Measurements from ENCODE around the gene VCL.

Gene VCL

DNA sequence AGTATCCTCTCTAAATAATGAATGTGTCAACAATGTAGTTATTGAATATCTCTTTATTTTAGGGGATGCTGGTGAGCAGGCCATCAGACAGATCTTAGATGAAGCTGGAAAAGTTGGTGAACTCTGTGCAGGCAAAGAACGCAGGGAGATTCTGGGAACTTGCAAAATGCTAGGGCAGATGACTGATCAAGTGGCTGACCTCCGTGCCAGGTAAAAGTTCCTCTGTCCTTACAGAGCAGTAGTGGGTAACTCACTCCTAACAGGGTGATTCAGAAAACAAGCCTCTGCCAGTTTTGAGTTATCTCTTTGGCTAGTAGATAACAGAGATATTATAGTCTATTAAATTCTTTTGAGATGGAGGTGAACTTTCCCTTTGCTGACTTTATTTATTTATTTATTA lies 85.4 kb downstream of the VCL start:
- ChIA-PET CTCF (interaction anchor here (0.8 to 6.0 kb wide), 7 partner anchors 10 to 196 kb away, joined by 3 to 73 read pairs (median 4); no protein-coding TSS in a partner anchor), POLR2A (interaction anchor here (0.8 kb wide), 1 partner anchor 197 kb away, joined by 4 read pairs; no protein-coding TSS in a partner anchor)
- WGBS (ENCODE audit: insufficient coverage), result 92% methylated on average over 2 of the region's 2 CpGs
- DNase-seq, result no peak
- Histone ChIP-seq H3K27me3 (replicated peaks in 2 of 5; ENCODE audit: control insufficient read depth in 4 of 5, insufficient read depth in 5 of 5, low read length in 4 of 5) (no peaks in the 10 kb centered on the region), H3K4me1 (ENCODE audit: control extremely low read depth in 1 of 4, control insufficient read depth in 4 of 4, insufficient read depth in 4 of 4, low read length in 3 of 4) (peaks cover under 1 to 23% (median 8%) of the 10 kb centered on the region in 4 experiments), H3K36me3 (ENCODE audit: control insufficient read depth in 4 of 4, insufficient read depth in 4 of 4, low read length in 3 of 4) (peaks cover 2 to 18% (median 13%) of the 10 kb centered on the region in 4 experiments), H3K9me3 (ENCODE audit: control extremely low read depth in 1 of 5, control insufficient read depth in 4 of 5, insufficient read depth in 2 of 5, low read depth in 1 of 5, low read length in 4 of 5) (no peaks in the 10 kb centered on the region), H3K4me3 (ENCODE audit: control insufficient read depth in 1 of 7, extremely low read depth in 1 of 7, insufficient read depth in 4 of 7, low read depth in 2 of 7, low read length in 6 of 7) (no peak overlapping the region), H3K27ac (ENCODE audit: insufficient read depth in 1 of 2, low read depth in 1 of 2, low read length in 2 of 2, poor library complexity in 1 of 2, severe bottlenecking in 2 of 2) (no peak overlapping the region)

DNA sequence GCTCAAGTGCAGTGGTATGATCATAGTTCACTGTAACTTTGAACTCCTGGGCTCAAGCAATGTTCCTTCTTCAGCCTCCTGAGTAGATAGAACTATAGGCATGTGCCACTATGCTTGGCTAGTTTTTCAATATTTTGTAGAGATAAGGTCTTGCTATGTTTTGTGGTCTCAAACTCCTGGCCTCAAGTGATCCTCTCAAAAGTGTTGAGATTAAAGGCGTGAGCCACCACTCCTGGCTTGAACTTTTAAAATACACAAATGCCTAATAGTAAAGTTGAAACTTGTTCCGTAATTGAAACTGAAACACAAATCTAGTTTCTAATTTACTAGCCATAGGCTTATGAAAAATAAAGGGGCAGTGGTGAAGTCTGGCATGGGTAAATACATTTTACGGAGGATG lies 87.0 kb downstream of the VCL start:
- no peaks in the 10 kb centered on the region for H3K9me3 ChIP-seq (ENCODE audit: control extremely low read depth in 1 of 5, control insufficient read depth in 4 of 5, insufficient read depth in 2 of 5, low read depth in 1 of 5, low read length in 4 of 5)
- ChIA-PET POLR2A (no interaction called here), CTCF (interaction anchor here (0.9 to 1.8 kb wide), 4 partner anchors 8 to 205 kb away, joined by 3 to 7 read pairs (median 4); no protein-coding TSS in a partner anchor)
- no peak for DNase-seq
- no CpG with 5 or more reads among the region's 3 CpGs for WGBS (ENCODE audit: insufficient coverage)
- no peaks in the 10 kb centered on the region for H3K27me3 ChIP-seq (replicated peaks in 2 of 5; ENCODE audit: control insufficient read depth in 4 of 5, insufficient read depth in 5 of 5, low read length in 4 of 5)
- peaks cover 0 to 6% (median under 1%) of the 10 kb centered on the region in 4 experiments for H3K4me1 ChIP-seq (ENCODE audit: control extremely low read depth in 1 of 4, control insufficient read depth in 4 of 4, insufficient read depth in 4 of 4, low read length in 3 of 4)
- H3K36me3 ChIP-seq (ENCODE audit: control insufficient read depth in 4 of 4, insufficient read depth in 4 of 4, low read length in 3 of 4), result peaks cover 4 to 26% (median 19%) of the 10 kb centered on the region in 4 experiments
- H3K4me3 ChIP-seq (ENCODE audit: control insufficient read depth in 1 of 7, extremely low read depth in 1 of 7, insufficient read depth in 4 of 7, low read depth in 2 of 7, low read length in 6 of 7), result no peak overlapping the region
- no peak overlapping the region for H3K27ac ChIP-seq (ENCODE audit: insufficient read depth in 1 of 2, low read depth in 1 of 2, low read length in 2 of 2, poor library complexity in 1 of 2, severe bottlenecking in 2 of 2)

DNA sequence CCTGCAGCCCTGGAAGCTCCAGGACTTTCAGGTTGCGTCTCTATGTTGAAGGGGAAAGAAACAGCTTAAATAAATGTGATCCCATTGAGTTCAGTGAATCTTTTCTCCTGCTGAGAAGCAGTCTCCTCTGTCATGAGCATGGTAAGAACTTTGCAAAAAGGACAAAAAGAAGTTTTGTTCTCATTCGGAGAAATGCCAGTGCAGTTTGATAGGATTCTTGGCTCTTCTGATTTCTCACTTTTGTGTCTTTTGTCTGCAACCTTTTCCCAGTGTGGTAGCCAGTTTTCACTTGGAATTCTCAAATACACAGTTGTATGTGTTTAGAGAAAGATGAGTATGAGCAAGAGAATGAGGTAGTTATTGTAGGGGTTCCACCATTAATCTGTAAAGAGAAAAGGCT lies 88.4 kb downstream of the VCL start:
- H3K27ac ChIP-seq (ENCODE audit: insufficient read depth in 1 of 2, low read depth in 1 of 2, low read length in 2 of 2, poor library complexity in 1 of 2, severe bottlenecking in 2 of 2), result no peak overlapping the region
- no peaks in the 10 kb centered on the region for H3K4me1 ChIP-seq (ENCODE audit: control extremely low read depth in 1 of 4, control insufficient read depth in 4 of 4, insufficient read depth in 4 of 4, low read length in 3 of 4)
- WGBS (ENCODE audit: insufficient coverage), result 100% methylated on average over 2 of the region's 2 CpGs
- no peak overlapping the region for H3K4me3 ChIP-seq (ENCODE audit: control insufficient read depth in 1 of 7, extremely low read depth in 1 of 7, insufficient read depth in 4 of 7, low read depth in 2 of 7, low read length in 6 of 7)
- H3K9me3 ChIP-seq (ENCODE audit: control extremely low read depth in 1 of 5, control insufficient read depth in 4 of 5, insufficient read depth in 2 of 5, low read depth in 1 of 5, low read length in 4 of 5), result no peaks in the 10 kb centered on the region
- CTCF ChIA-PET, result interaction anchor here (1.6 to 1.8 kb wide), 2 partner anchors 13 to 207 kb away, joined by 5 to 7 read pairs; no protein-coding TSS in a partner anchor
- H3K36me3 ChIP-seq (ENCODE audit: control insufficient read depth in 4 of 4, insufficient read depth in 4 of 4, low read length in 3 of 4), result peaks cover 9 to 31% (median 23%) of the 10 kb centered on the region in 4 experiments
- POLR2A ChIA-PET, result no interaction called here
- DNase-seq, result no peak
- H3K27me3 ChIP-seq (replicated peaks in 2 of 5; ENCODE audit: control insufficient read depth in 4 of 5, insufficient read depth in 5 of 5, low read length in 4 of 5), result no peaks in the 10 kb centered on the region

DNA sequence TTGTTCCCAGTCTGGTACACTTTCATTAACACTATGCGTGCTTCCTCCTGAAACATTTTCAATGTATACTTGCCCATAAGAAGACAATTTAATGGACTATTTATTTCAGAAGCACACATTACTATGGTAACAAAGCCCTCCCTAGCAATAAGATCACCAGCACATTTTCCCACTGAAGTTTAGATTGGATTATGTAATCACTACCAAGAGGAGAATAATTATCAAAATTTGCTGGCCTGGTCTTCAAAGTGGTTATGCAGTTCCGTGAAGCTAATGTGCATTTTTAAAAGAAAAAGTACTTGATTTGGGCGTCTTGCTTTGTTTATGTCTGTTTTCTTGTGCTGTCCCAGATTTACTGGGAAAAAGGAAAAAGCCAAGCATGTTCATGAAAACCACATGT lies 90.8 kb downstream of the VCL start:
- 90% methylated on average over 2 of the region's 3 CpGs for WGBS (ENCODE audit: insufficient coverage)
- POLR2A ChIA-PET, result no interaction called here
- H3K4me1 ChIP-seq (ENCODE audit: control extremely low read depth in 1 of 4, control insufficient read depth in 4 of 4, insufficient read depth in 4 of 4, low read length in 3 of 4), result no peaks in the 10 kb centered on the region
- no peak overlapping the region for H3K4me3 ChIP-seq (ENCODE audit: control insufficient read depth in 1 of 7, extremely low read depth in 1 of 7, insufficient read depth in 4 of 7, low read depth in 2 of 7, low read length in 6 of 7)
- H3K27me3 ChIP-seq (replicated peaks in 2 of 5; ENCODE audit: control insufficient read depth in 4 of 5, insufficient read depth in 5 of 5, low read length in 4 of 5), result no peaks in the 10 kb centered on the region
- H3K27ac ChIP-seq (ENCODE audit: insufficient read depth in 1 of 2, low read depth in 1 of 2, low read length in 2 of 2, poor library complexity in 1 of 2, severe bottlenecking in 2 of 2), result no peak overlapping the region
- no peaks in the 10 kb centered on the region for H3K9me3 ChIP-seq (ENCODE audit: control extremely low read depth in 1 of 5, control insufficient read depth in 4 of 5, insufficient read depth in 2 of 5, low read depth in 1 of 5, low read length in 4 of 5)
- DNase-seq, result no peak
- peaks cover 8 to 33% (median 26%) of the 10 kb centered on the region in 4 experiments for H3K36me3 ChIP-seq (ENCODE audit: control insufficient read depth in 4 of 4, insufficient read depth in 4 of 4, low read length in 3 of 4)
- CTCF ChIA-PET, result interaction anchor here (0.6 to 1.4 kb wide), 2 partner anchors 21 to 156 kb away, joined by 3 to 5 read pairs; no protein-coding TSS in a partner anchor

DNA sequence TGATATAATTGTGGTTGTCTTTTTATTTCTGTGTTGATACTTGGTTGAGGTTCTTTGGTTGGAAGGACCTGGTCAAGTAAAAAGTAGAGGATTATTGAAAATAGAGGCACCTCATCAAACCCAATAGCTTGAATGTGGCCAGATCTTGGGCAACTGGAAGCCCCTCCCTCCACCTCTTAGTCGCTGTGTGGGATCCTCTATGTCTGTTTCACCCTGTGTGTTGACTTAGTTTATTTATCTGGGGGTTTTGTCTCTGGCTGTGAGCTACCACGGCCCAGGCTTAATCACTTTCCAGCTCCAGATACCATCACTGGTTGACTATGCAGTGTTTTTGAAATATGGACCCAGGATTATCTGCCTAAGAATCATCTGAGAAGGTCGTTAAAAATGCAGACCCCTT lies 94.5 kb downstream of the VCL start:
- WGBS (ENCODE audit: insufficient coverage), result 100% methylated on average over 1 of the region's 3 CpGs
- CTCF ChIA-PET, result interaction anchor here (1.1 to 2.9 kb wide), 3 partner anchors 11 to 213 kb away, joined by 5 to 9 read pairs (median 6); no protein-coding TSS in a partner anchor

DNA sequence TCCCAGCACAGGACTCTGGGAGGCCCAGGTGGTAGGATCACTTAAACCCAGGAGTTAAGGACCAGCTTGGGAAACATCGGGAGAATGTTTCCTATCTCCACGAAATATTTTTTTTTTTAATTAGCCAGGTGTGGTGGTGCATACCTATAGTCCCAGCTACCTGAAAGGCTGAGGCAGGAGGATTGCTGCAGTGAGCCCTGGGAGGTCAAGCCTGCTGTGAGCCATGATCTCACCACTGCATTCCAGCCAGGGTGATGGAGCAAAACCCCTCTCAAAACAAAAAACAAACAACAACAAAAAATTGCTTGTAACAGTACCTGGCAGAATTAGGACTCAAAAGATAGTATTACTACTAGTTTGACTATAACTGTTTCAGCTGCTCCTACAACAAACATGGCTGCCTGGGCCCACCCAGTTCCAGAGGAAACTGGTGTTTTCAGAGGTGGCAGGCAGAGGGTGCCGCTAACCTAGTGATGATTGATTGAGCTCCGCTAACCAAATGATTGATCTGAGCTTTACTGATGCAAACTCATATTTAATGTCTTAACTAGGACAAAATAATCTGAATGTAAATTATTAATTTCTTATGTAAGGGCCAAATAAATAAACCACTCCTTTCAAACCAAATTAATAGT lies 95.7 kb downstream of the VCL start:
- POLR2A ChIA-PET, result no interaction called here
- Histone ChIP-seq H3K4me3 (ENCODE audit: control insufficient read depth in 1 of 7, extremely low read depth in 1 of 7, insufficient read depth in 4 of 7, low read depth in 2 of 7, low read length in 6 of 7) (no peak overlapping the region), H3K4me1 (ENCODE audit: control extremely low read depth in 1 of 4, control insufficient read depth in 4 of 4, insufficient read depth in 4 of 4, low read length in 3 of 4) (no peaks in the 10 kb centered on the region), H3K9me3 (ENCODE audit: control extremely low read depth in 1 of 5, control insufficient read depth in 4 of 5, insufficient read depth in 2 of 5, low read depth in 1 of 5, low read length in 4 of 5) (no peaks in the 10 kb centered on the region), H3K27ac (ENCODE audit: insufficient read depth in 1 of 2, low read depth in 1 of 2, low read length in 2 of 2, poor library complexity in 1 of 2, severe bottlenecking in 2 of 2) (no peak overlapping the region), H3K27me3 (replicated peaks in 2 of 5; ENCODE audit: control insufficient read depth in 4 of 5, insufficient read depth in 5 of 5, low read length in 4 of 5) (no peaks in the 10 kb centered on the region), H3K36me3 (ENCODE audit: control insufficient read depth in 4 of 4, insufficient read depth in 4 of 4, low read length in 3 of 4) (peaks cover 18 to 64% (median 41%) of the 10 kb centered on the region in 4 experiments)
- peak in 1 of 3 donors; percentile 11 for DNase-seq
- no CpG with 5 or more reads among the region's 4 CpGs for WGBS (ENCODE audit: insufficient coverage)
- CTCF ChIA-PET, result interaction anchor here (1.0 to 2.0 kb wide), 7 partner anchors 9 to 214 kb away, joined by 3 to 6 read pairs (median 3); no protein-coding TSS in a partner anchor

More for the DNA sequence above, 94.5 kb downstream of the VCL start:
- no peaks in the 10 kb centered on the region for H3K4me1 ChIP-seq (ENCODE audit: control extremely low read depth in 1 of 4, control insufficient read depth in 4 of 4, insufficient read depth in 4 of 4, low read length in 3 of 4)
- POLR2A ChIA-PET, result no interaction called here
- H3K4me3 ChIP-seq (ENCODE audit: control insufficient read depth in 1 of 7, extremely low read depth in 1 of 7, insufficient read depth in 4 of 7, low read depth in 2 of 7, low read length in 6 of 7), result no peak overlapping the region
- no peak for DNase-seq
- no peaks in the 10 kb centered on the region for H3K27me3 ChIP-seq (replicated peaks in 2 of 5; ENCODE audit: control insufficient read depth in 4 of 5, insufficient read depth in 5 of 5, low read length in 4 of 5)
- no peak overlapping the region for H3K27ac ChIP-seq (ENCODE audit: insufficient read depth in 1 of 2, low read depth in 1 of 2, low read length in 2 of 2, poor library complexity in 1 of 2, severe bottlenecking in 2 of 2)
- no peaks in the 10 kb centered on the region for H3K9me3 ChIP-seq (ENCODE audit: control extremely low read depth in 1 of 5, control insufficient read depth in 4 of 5, insufficient read depth in 2 of 5, low read depth in 1 of 5, low read length in 4 of 5)
- H3K36me3 ChIP-seq (ENCODE audit: control insufficient read depth in 4 of 4, insufficient read depth in 4 of 4, low read length in 3 of 4), result peaks cover 16 to 53% (median 35%) of the 10 kb centered on the region in 4 experiments

DNA sequence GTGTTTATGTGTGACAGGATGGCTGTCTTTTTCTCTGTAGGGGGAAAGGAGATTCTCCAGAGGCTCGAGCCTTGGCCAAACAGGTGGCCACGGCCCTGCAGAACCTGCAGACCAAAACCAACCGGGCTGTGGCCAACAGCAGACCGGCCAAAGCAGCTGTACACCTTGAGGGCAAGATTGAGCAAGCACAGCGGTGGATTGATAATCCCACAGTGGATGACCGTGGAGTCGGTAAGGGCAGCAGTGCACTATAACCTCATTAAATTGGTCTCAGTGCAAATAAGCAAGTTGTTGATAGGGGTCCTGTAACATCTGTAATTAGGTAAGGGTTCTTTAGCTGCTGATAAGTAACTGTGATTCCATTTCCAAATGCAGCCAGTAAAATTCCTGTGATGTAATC lies 96.3 kb downstream of the VCL start:
- WGBS (ENCODE audit: insufficient coverage), result 100% methylated on average over 7 of the region's 7 CpGs
- ChIA-PET POLR2A (no interaction called here), CTCF (interaction anchor here (1.0 to 2.0 kb wide), 7 partner anchors 8 to 215 kb away, joined by 3 to 6 read pairs (median 3); no protein-coding TSS in a partner anchor)
- H3K27me3 ChIP-seq (replicated peaks in 2 of 5; ENCODE audit: control insufficient read depth in 4 of 5, insufficient read depth in 5 of 5, low read length in 4 of 5), result no peaks in the 10 kb centered on the region
- no peak for DNase-seq
- H3K27ac ChIP-seq (ENCODE audit: insufficient read depth in 1 of 2, low read depth in 1 of 2, low read length in 2 of 2, poor library complexity in 1 of 2, severe bottlenecking in 2 of 2), result no peak overlapping the region
- H3K4me1 ChIP-seq (ENCODE audit: control extremely low read depth in 1 of 4, control insufficient read depth in 4 of 4, insufficient read depth in 4 of 4, low read length in 3 of 4), result no peaks in the 10 kb centered on the region
- peaks cover 18 to 66% (median 41%) of the 10 kb centered on the region in 4 experiments for H3K36me3 ChIP-seq (ENCODE audit: control insufficient read depth in 4 of 4, insufficient read depth in 4 of 4, low read length in 3 of 4)
- H3K4me3 ChIP-seq (ENCODE audit: control insufficient read depth in 1 of 7, extremely low read depth in 1 of 7, insufficient read depth in 4 of 7, low read depth in 2 of 7, low read length in 6 of 7), result no peak overlapping the region
- no peaks in the 10 kb centered on the region for H3K9me3 ChIP-seq (ENCODE audit: control extremely low read depth in 1 of 5, control insufficient read depth in 4 of 5, insufficient read depth in 2 of 5, low read depth in 1 of 5, low read length in 4 of 5)
